CD4-positive, alpha-beta memory T cell (primary cell): ENCODE results near the gene GH2. TPM values are rescaled to one million over a fixed set of nuclear protein-coding genes. Genes with fewer than 3 reads are reported as not detected.
"Not testable (repeated sequence)": the region's sequence is repeated elsewhere in the genome, so short reads cannot be mapped to it uniquely, and the experiment has no call there.

ENCODE experiments used
- CTCF ChIA-PET: fragments of 350-600 bp; sonication (Branson Sonifier 250); formaldehyde crosslinking; loops from one replicate; lab custom pipeline; 2021; ENCODE audit warnings: inconsistent platforms; ENCODE audit not compliant: partially characterized antibody; lab: Charles Lee
- POLR2A ChIA-PET: fragments of 350-600 bp; sonication (Branson Sonifier 250); formaldehyde crosslinking; loops from one replicate; lab custom pipeline; 2021; ENCODE audit not compliant: partially characterized antibody; lab: Charles Lee
- DNase-seq, 5 donors: peaks; one replicate each; pipeline versions ENCODE4 v3.0.0 to v3.0.0-alpha.2; 2020 to 2022; ENCODE audit warnings: mixed read lengths in 1 of 5
- H3K27ac ChIP-seq: one replicate; pipeline ENCODE4 v1.7.0; 2013; ENCODE audit warnings: low read depth, low read length
- H3K27me3 ChIP-seq: 2 replicates; pipeline ENCODE4 v1.7.0; 2013; ENCODE audit warnings: mild to moderate bottlenecking, low read length, moderate library complexity; ENCODE audit not compliant: insufficient read depth
- H3K36me3 ChIP-seq: 2 replicates; pipeline ENCODE4 v1.7.0; 2013; ENCODE audit warnings: mild to moderate bottlenecking, low read length, moderate library complexity; ENCODE audit not compliant: insufficient read depth
- H3K4me1 ChIP-seq: 2 replicates; pipeline ENCODE4 v1.7.0; 2013; ENCODE audit warnings: mild to moderate bottlenecking, low read length, moderate library complexity; ENCODE audit not compliant: insufficient read depth
- H3K4me3 ChIP-seq, 2 donors: one replicate each; pipeline ENCODE4 v1.7.0; 2013; ENCODE audit warnings: low read length in 2 of 2, mild to moderate bottlenecking in 1 of 2
- H3K9me3 ChIP-seq, 2 donors: one replicate each; pipeline ENCODE4 v1.7.0; 2013; ENCODE audit warnings: low read length in 2 of 2, control low read depth in 1 of 2; ENCODE audit not compliant: control insufficient read depth in 1 of 2
- H3K27ac Mint-ChIP-seq, 7 donors: one replicate each; pipeline ENCODE4 v1.8.0; 2020 to 2021; ENCODE audit warnings: mixed read lengths in 7 of 7, mild to moderate bottlenecking in 6 of 7, inconsistent platforms in 3 of 7, moderate library complexity in 3 of 7
- H3K27me3 Mint-ChIP-seq, 2 donors: one replicate each; pipeline ENCODE4 v1.8.0; 2020 to 2021; ENCODE audit warnings: mixed read lengths in 2 of 2
- H3K36me3 Mint-ChIP-seq, 2 donors: one replicate each; pipeline ENCODE4 v1.8.0; 2020 to 2021; ENCODE audit warnings: mixed read lengths in 2 of 2, inconsistent platforms in 1 of 2, mild to moderate bottlenecking in 1 of 2
- H3K4me1 Mint-ChIP-seq, 4 donors: one replicate each; pipeline ENCODE4 v1.8.0; 2020 to 2021; ENCODE audit warnings: mixed read lengths in 4 of 4, mild to moderate bottlenecking in 1 of 4
- H3K4me3 Mint-ChIP-seq, 8 donors: one replicate each; pipeline ENCODE4 v1.8.0; 2020 to 2021; ENCODE audit warnings: mixed read lengths in 8 of 8, mild to moderate bottlenecking in 7 of 8, moderate library complexity in 6 of 8, inconsistent platforms in 3 of 8
- H3K9me3 Mint-ChIP-seq, 8 donors: one replicate each; pipeline ENCODE4 v1.8.0; 2020 to 2021; ENCODE audit warnings: mixed read lengths in 8 of 8, mild to moderate bottlenecking in 5 of 8, inconsistent platforms in 3 of 8, moderate library complexity in 1 of 8
- intact Hi-C: fragments of 100-400 bp; cut with micrococcal nuclease; formaldehyde crosslinking; loops from one replicate; pipeline ENCODE4 v1.15.1; 2023
- polyA plus RNA-seq, 2 donors: library from polyadenylated mRNA; unstranded; fragments of 300-500 nt; fragmentation: Illumina TruSeq; gene quantifications; one replicate each; pipeline ENCODE4 v1.2.3, GENCODE V29; 2021
- total RNA-seq, 2 experiments: library from RNA; stranded (reverse); gene quantifications; one replicate each; pipeline ENCODE4 v1.2.3, GENCODE V29; 2021

GH2 gene
- total and polyA plus RNA-seq, 4 experiments from 2014 or later, result not detected

GRCh38 chr17:63919311-63919723, 37.6 kb upstream of the GH2 start:
- Mint-ChIP-seq H3K4me1 (peaks cover 6% of the 10 kb centered on the region in 4 donors), H3K36me3 (no peaks in the 10 kb centered on the region), H3K4me3 (no peak overlapping the region), H3K9me3 (no peaks in the 10 kb centered on the region), H3K27ac (peak overlapping the region in 6 of 7 donors; percentile 38 to 87 (median 62)), H3K27me3 (peaks cover 0 to 2% of the 10 kb centered on the region in 2 donors)
- ChIA-PET POLR2A (interaction anchor here (0.9 to 3.8 kb wide), 13 partner anchors 12 to 227 kb away, joined by 3 to 46 read pairs (median 7); partner anchors contain the start of genes CD79B, ERN1 and ICAM2), CTCF (interaction anchor here (0.7 to 14.7 kb wide), 49 partner anchors 8 to 230 kb away, joined by 3 to 351 read pairs (median 5); partner anchors contain the start of genes CD79B, CSHL1, ERN1 and GH2)
- Histone ChIP-seq H3K9me3 (no peaks in the 10 kb centered on the region), H3K27ac (no peak overlapping the region), H3K36me3 (no peaks in the 10 kb centered on the region), H3K4me1 (peaks cover 7% of the 10 kb centered on the region), H3K27me3 (no peaks in the 10 kb centered on the region), H3K4me3 (no peak overlapping the region)
- intact Hi-C loops, result loop anchor here (1.0 to 5.0 kb wide), 5 partner anchors 27 to 363 kb away; partner anchors contain the start of gene ERN1
- peak; percentile 70 to 81 (median 75) for DNase-seq

- not testable (repeated sequence) for H3K9me3 ChIP-seq, H3K4me1 ChIP-seq, H3K36me3 ChIP-seq, H3K27me3 Mint-ChIP-seq, H3K36me3 Mint-ChIP-seq, H3K27ac ChIP-seq, H3K4me1 Mint-ChIP-seq, DNase-seq, H3K9me3 Mint-ChIP-seq, H3K27me3 ChIP-seq, H3K4me3 Mint-ChIP-seq, H3K4me3 ChIP-seq
- peak within 1 kb of the TSS in 6 of 7 donors; percentile 38 to 87 (median 62) for H3K27ac Mint-ChIP-seq
- POLR2A ChIA-PET, result interaction anchor here (0.9 to 3.8 kb wide), 13 partner anchors 13 to 227 kb away, joined by 3 to 46 read pairs (median 7); partner anchors contain the start of genes CD79B, ERN1 and ICAM2
- CTCF ChIA-PET, result interaction anchor here (0.8 to 14.7 kb wide), 48 partner anchors 11 to 363 kb away, joined by 3 to 351 read pairs (median 5); partner anchors contain the start of genes CD79B, ERN1 and ICAM2
- intact Hi-C loops, result loop anchor here (1.0 to 5.0 kb wide), 5 partner anchors 27 to 363 kb away; partner anchors contain the start of gene ERN1
Measured at GRCh38 chr17:63918789-63919305, 37.1 kb upstream of the GH2 start, which contains the start of gene GH1. TSS of gene GH1 (minus strand) at chr17:63918839. CDS start at chr17:63918776, 63 bp downstream.

- H3K27me3 ChIP-seq, result no peaks in the 10 kb centered on the region
- intact Hi-C loops, result loop anchor here (5.0 kb wide), 1 partner anchor 364 kb away; no protein-coding TSS in a partner anchor
- POLR2A ChIA-PET, result interaction anchor here (1.1 to 3.8 kb wide), 7 partner anchors 13 to 228 kb away, joined by 3 to 46 read pairs (median 15); partner anchors contain the start of genes CD79B, ERN1 and ICAM2
Measured at GRCh38 chr17:63918305-63918704, 36.6 kb upstream of the GH2 start.

GRCh38 chr17:63917646-63918045, 35.9 kb upstream of the GH2 start:
- no peak overlapping the region for H3K27ac ChIP-seq
- POLR2A ChIA-PET, result interaction anchor here (1.1 to 3.8 kb wide), 4 partner anchors 14 to 213 kb away, joined by 3 to 46 read pairs (median 16); partner anchors contain the start of genes CD79B and ERN1

More at GRCh38 chr17:63918305-63918704, 36.6 kb upstream of the GH2 start:
- no peak for DNase-seq
- no peak overlapping the region for H3K27ac Mint-ChIP-seq
- no peaks in the 10 kb centered on the region for H3K9me3 ChIP-seq
- no peak overlapping the region for H3K4me3 ChIP-seq
- peaks cover 6% of the 10 kb centered on the region in 4 donors for H3K4me1 Mint-ChIP-seq
- CTCF ChIA-PET, result interaction anchor here (0.8 to 14.7 kb wide), 24 partner anchors 12 to 364 kb away, joined by 3 to 351 read pairs (median 8); partner anchors contain the start of genes CD79B, ERN1 and ICAM2
- H3K27me3 Mint-ChIP-seq, result peaks cover 0 to 2% of the 10 kb centered on the region in 2 donors
- H3K36me3 ChIP-seq, result no peaks in the 10 kb centered on the region
- H3K9me3 Mint-ChIP-seq, result no peaks in the 10 kb centered on the region
- H3K36me3 Mint-ChIP-seq, result no peaks in the 10 kb centered on the region
- H3K27ac ChIP-seq, result no peak overlapping the region
- peaks cover 7% of the 10 kb centered on the region for H3K4me1 ChIP-seq
- no peak overlapping the region for H3K4me3 Mint-ChIP-seq

GRCh38 chr17:63917206-63917605, 35.5 kb upstream of the GH2 start:
- H3K4me3 ChIP-seq, H3K4me1 Mint-ChIP-seq, H3K4me1 ChIP-seq, H3K9me3 Mint-ChIP-seq, H3K27me3 Mint-ChIP-seq, H3K36me3 Mint-ChIP-seq, H3K4me3 Mint-ChIP-seq, H3K27ac ChIP-seq, H3K27me3 ChIP-seq, H3K36me3 ChIP-seq, DNase-seq, H3K9me3 ChIP-seq, H3K27ac Mint-ChIP-seq: not testable (repeated sequence)
- ChIA-PET POLR2A (interaction anchor here (3.5 kb wide), 1 partner anchor 14 kb away, joined by 16 read pairs; the partner anchor contains the start of gene CD79B), CTCF (interaction anchor here (1.4 to 14.7 kb wide), 10 partner anchors 18 to 215 kb away, joined by 3 to 351 read pairs (median 42); partner anchors contain the start of genes ERN1 and ICAM2)
- intact Hi-C loops, result loop anchor here (5.0 kb wide), 1 partner anchor 365 kb away; no protein-coding TSS in a partner anchor

More at GRCh38 chr17:63917646-63918045, 35.9 kb upstream of the GH2 start:
- no peak overlapping the region for H3K4me3 Mint-ChIP-seq
- no peak overlapping the region for H3K4me3 ChIP-seq
- CTCF ChIA-PET, result interaction anchor here (1.1 to 14.7 kb wide), 15 partner anchors 13 to 214 kb away, joined by 3 to 351 read pairs (median 13); partner anchors contain the start of genes CD79B, ERN1 and ICAM2
- no peak for DNase-seq
- intact Hi-C loops, result loop anchor here (5.0 kb wide), 1 partner anchor 365 kb away; no protein-coding TSS in a partner anchor
- H3K4me1 Mint-ChIP-seq, result peaks cover 6% of the 10 kb centered on the region in 4 donors
- no peaks in the 10 kb centered on the region for H3K9me3 ChIP-seq
- no peak overlapping the region for H3K27ac Mint-ChIP-seq
- H3K27me3 ChIP-seq, result no peaks in the 10 kb centered on the region
- H3K36me3 ChIP-seq, result no peaks in the 10 kb centered on the region
- H3K4me1 ChIP-seq, result peaks cover 7% of the 10 kb centered on the region
- no peaks in the 10 kb centered on the region for H3K36me3 Mint-ChIP-seq
- no peaks in the 10 kb centered on the region for H3K9me3 Mint-ChIP-seq
- peaks cover 0 to 2% of the 10 kb centered on the region in 2 donors for H3K27me3 Mint-ChIP-seq

- Histone ChIP-seq H3K27ac (no peak overlapping the region), H3K36me3 (no peaks in the 10 kb centered on the region), H3K27me3 (no peaks in the 10 kb centered on the region), H3K4me3 (no peak overlapping the region), H3K9me3 (no peaks in the 10 kb centered on the region), H3K4me1 (peaks cover 7% of the 10 kb centered on the region)
- H3K4me3 Mint-ChIP-seq, result no peak overlapping the region
- ChIA-PET POLR2A (no interaction called here), CTCF (interaction anchor here (1.4 to 14.7 kb wide), 8 partner anchors 18 to 215 kb away, joined by 3 to 351 read pairs (median 64); partner anchors contain the start of genes ERN1 and ICAM2)
- peak overlapping the region in 1 of 7 donors; percentile 9 for H3K27ac Mint-ChIP-seq
- peaks cover 0 to 2% of the 10 kb centered on the region in 2 donors for H3K27me3 Mint-ChIP-seq
- no peaks in the 10 kb centered on the region for H3K36me3 Mint-ChIP-seq
- DNase-seq, result no peak
- intact Hi-C loops, result loop anchor here (5.0 kb wide), 1 partner anchor 366 kb away; no protein-coding TSS in a partner anchor
- no peaks in the 10 kb centered on the region for H3K9me3 Mint-ChIP-seq
- peaks cover 6% of the 10 kb centered on the region in 4 donors for H3K4me1 Mint-ChIP-seq
Measured at GRCh38 chr17:63916566-63917185, 34.9 kb upstream of the GH2 start.
